Prostate gland (tissue), 2 donors: ENCODE data around the gene STRAP.
"Not testable (repeated sequence)": the region's sequence is repeated elsewhere in the genome, so short reads cannot be mapped to it uniquely, and the experiment has no call there.

Source experiments
- CTCF ChIP-seq, 4 experiments: fragments of 200-600 bp in 2 of 4; fragments of 450-650 bp in 2 of 4; sonication (generic) in 2 of 4; IDR thresholded peaks; 1 replicate in 3 of 4; 2 replicates in 1 of 4; pipeline ENCODE4 v1.5.1; 2016 to 2019; ENCODE audit warnings: antibody characterized with exemption in 4 of 4, mild to moderate bottlenecking in 2 of 4, moderate library complexity in 2 of 4
- POLR2A ChIP-seq: fragments of 450-650 bp; IDR thresholded peaks from one replicate; pipeline ENCODE4 v1.6.1; 2016; ENCODE audit warnings: antibody characterized with exemption, mild to moderate bottlenecking

DNA sequence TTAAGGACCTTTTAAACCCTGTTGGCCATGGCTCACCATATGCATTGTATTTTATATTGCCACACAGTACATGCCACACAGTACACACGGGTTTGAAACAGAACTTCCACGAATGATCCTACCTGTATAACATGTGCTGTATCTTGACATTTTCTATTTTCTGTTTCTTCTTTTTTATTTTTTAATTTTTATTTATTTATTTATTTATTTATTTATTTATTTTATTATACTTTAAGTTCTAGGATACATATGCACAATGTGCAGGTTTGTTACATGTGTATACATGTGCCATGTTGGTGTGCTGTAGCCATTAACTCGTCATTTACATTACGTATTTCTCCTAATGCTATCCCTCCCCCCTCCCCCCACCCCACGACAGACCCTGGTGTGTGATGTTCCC lies 61.3 kb downstream of the STRAP start:
- not testable (repeated sequence) for TF ChIP-seq CTCF (IDR thresholded peaks at IDR 0.05); POLR2A
